ENCODE measurements around the gene DYRK1A.

DYRK1A gene

GRCh38 chr21:37356706-37357105, 9.9 kb upstream of the DYRK1A start:
- H3F3A ChIP-seq (ENCODE audit: insufficient read depth): no peaks in the 10 kb centered on the region
- no peak overlapping the region for H3K4me3 ChIP-seq (ENCODE audit: insufficient read depth, low read length, poor library complexity, severe bottlenecking)
- no peaks in the 10 kb centered on the region for H3K9me3 ChIP-seq (ENCODE audit: insufficient read depth, low read length)
- H2AFZ ChIP-seq (ENCODE audit: low read depth, low read length, severe bottlenecking): no peak overlapping the region
- no peak overlapping the region for H3K27ac ChIP-seq (ENCODE audit: low read depth, low read length)
- H3K4me2 ChIP-seq (ENCODE audit: low read depth, low read length, poor library complexity, severe bottlenecking): no peak overlapping the region
- H3K27me3 ChIP-seq (ENCODE audit: low read length): no peaks in the 10 kb centered on the region
- H3K9me2 ChIP-seq (replicated peaks; ENCODE audit: insufficient read depth, low read length): no peaks in the 10 kb centered on the region
- no peaks in the 10 kb centered on the region for H4K20me1 ChIP-seq (ENCODE audit: low read depth, low read length)
- no peaks in the 10 kb centered on the region for H3K79me2 ChIP-seq (ENCODE audit: insufficient read depth, low read length)
- TF ChIP-seq CTCF (IDR thresholded peaks at IDR 0.05; ENCODE audit: insufficient read depth, low read length, poor library complexity, severe bottlenecking) (no peak), EZH2phosphoT487 (conservative IDR thresholded peaks at IDR 0.05; ENCODE audit: low read length) (no peak)
- no peaks in the 10 kb centered on the region for H3K36me3 ChIP-seq (ENCODE audit: low read length)
- H3K9ac ChIP-seq (ENCODE audit: low read length): no peak overlapping the region

GRCh38 chr21:37357691-37358090, 8.9 kb upstream of the DYRK1A start:
- H3K36me3 ChIP-seq (ENCODE audit: low read length): no peaks in the 10 kb centered on the region
- no peaks in the 10 kb centered on the region for H3K79me2 ChIP-seq (ENCODE audit: insufficient read depth, low read length)
- no peaks in the 10 kb centered on the region for H3K9me3 ChIP-seq (ENCODE audit: insufficient read depth, low read length)
- H3K9ac ChIP-seq (ENCODE audit: low read length): no peak overlapping the region
- no peak overlapping the region for H3K27ac ChIP-seq (ENCODE audit: low read depth, low read length)
- no peaks in the 10 kb centered on the region for H3F3A ChIP-seq (ENCODE audit: insufficient read depth)
- no peak overlapping the region for H2AFZ ChIP-seq (ENCODE audit: low read depth, low read length, severe bottlenecking)
- no peak for TF ChIP-seq EZH2phosphoT487 (conservative IDR thresholded peaks at IDR 0.05; ENCODE audit: low read length)
- no peak for TF ChIP-seq CTCF (IDR thresholded peaks at IDR 0.05; ENCODE audit: insufficient read depth, low read length, poor library complexity, severe bottlenecking)
- no peaks in the 10 kb centered on the region for H3K27me3 ChIP-seq (ENCODE audit: low read length)
- no peak overlapping the region for H3K4me3 ChIP-seq (ENCODE audit: insufficient read depth, low read length, poor library complexity, severe bottlenecking)
- H3K9me2 ChIP-seq (replicated peaks; ENCODE audit: insufficient read depth, low read length): no peaks in the 10 kb centered on the region
- H3K4me2 ChIP-seq (ENCODE audit: low read depth, low read length, poor library complexity, severe bottlenecking): no peak overlapping the region
- no peaks in the 10 kb centered on the region for H4K20me1 ChIP-seq (ENCODE audit: low read depth, low read length)

GRCh38 chr21:37358397-37358796, 8.2 kb upstream of the DYRK1A start:
- no peak overlapping the region for H3K4me2 ChIP-seq (ENCODE audit: low read depth, low read length, poor library complexity, severe bottlenecking)
- no peak overlapping the region for H2AFZ ChIP-seq (ENCODE audit: low read depth, low read length, severe bottlenecking)
- H3K9ac ChIP-seq (ENCODE audit: low read length): no peak overlapping the region
- no peaks in the 10 kb centered on the region for H3K9me3 ChIP-seq (ENCODE audit: insufficient read depth, low read length)
- no peak overlapping the region for H3K27ac ChIP-seq (ENCODE audit: low read depth, low read length)
- no peaks in the 10 kb centered on the region for H3K36me3 ChIP-seq (ENCODE audit: low read length)
- no peaks in the 10 kb centered on the region for H3K27me3 ChIP-seq (ENCODE audit: low read length)
- H3K79me2 ChIP-seq (ENCODE audit: insufficient read depth, low read length): no peaks in the 10 kb centered on the region
- H3K4me3 ChIP-seq (ENCODE audit: insufficient read depth, low read length, poor library complexity, severe bottlenecking): no peak overlapping the region
- H3F3A ChIP-seq (ENCODE audit: insufficient read depth): no peaks in the 10 kb centered on the region
- H3K9me2 ChIP-seq (replicated peaks; ENCODE audit: insufficient read depth, low read length): no peaks in the 10 kb centered on the region
- no peak for TF ChIP-seq CTCF (IDR thresholded peaks at IDR 0.05; ENCODE audit: insufficient read depth, low read length, poor library complexity, severe bottlenecking)
- no peak for TF ChIP-seq EZH2phosphoT487 (conservative IDR thresholded peaks at IDR 0.05; ENCODE audit: low read length)
- H4K20me1 ChIP-seq (ENCODE audit: low read depth, low read length): no peaks in the 10 kb centered on the region
